Erythroblast (primary cell): ENCODE measurements around the gene ADCY1.

Source experiments
- GATA1 ChIP-seq: IDR thresholded peaks from 2 replicates; pipeline ENCODE4 v1.6.1; 2011; ENCODE audit warnings: low read depth, mild to moderate bottlenecking, control low read depth, low read length, moderate library complexity
- POLR2A ChIP-seq: IDR thresholded peaks from 2 replicates; pipeline ENCODE4 v1.6.1; 2011; ENCODE audit warnings: mild to moderate bottlenecking, low read length

- TF ChIP-seq POLR2A (no peak), GATA1 (no peak)
Measured at GRCh38 chr7:45564485-45564884, 9.7 kb upstream of the ADCY1 start.
